Muscle layer of duodenum (tissue), 2 donors: ENCODE results near the gene TMX1.
A peak's percentile ranks its signal among the peaks of the same experiment; 100 is the strongest.

ENCODE experiments used
- H3K27ac ChIP-seq: one replicate; pipeline ENCODE4 v1.7.0; 2013; ENCODE audit warnings: mild to moderate bottlenecking, low read length
- H3K27me3 ChIP-seq: one replicate; pipeline ENCODE4 v1.7.0; 2013; ENCODE audit warnings: low read depth, mild to moderate bottlenecking, control low read depth, low read length
- H3K36me3 ChIP-seq, 2 donors: one replicate each; pipeline ENCODE4 v1.7.0; 2013; ENCODE audit warnings: low read length in 2 of 2, control low read depth in 1 of 2, mild to moderate bottlenecking in 1 of 2; ENCODE audit not compliant: insufficient read depth in 2 of 2, control insufficient read depth in 1 of 2
- H3K4me1 ChIP-seq, 2 donors: one replicate each; pipeline ENCODE4 v1.7.0; 2013; ENCODE audit warnings: low read length in 2 of 2, mild to moderate bottlenecking in 2 of 2, control low read depth in 1 of 2, moderate library complexity in 1 of 2; ENCODE audit not compliant: insufficient read depth in 2 of 2, control insufficient read depth in 1 of 2
- H3K4me3 ChIP-seq, 2 donors: one replicate each; pipeline ENCODE4 v1.7.0; 2013; ENCODE audit warnings: low read length in 2 of 2, low read depth in 1 of 2, mild to moderate bottlenecking in 1 of 2
- H3K9me3 ChIP-seq, 2 donors: one replicate each; pipeline ENCODE4 v1.7.0; 2013; ENCODE audit warnings: low read length in 2 of 2, control low read depth in 1 of 2, mild to moderate bottlenecking in 1 of 2; ENCODE audit not compliant: control insufficient read depth in 1 of 2
- donor health status: healthy.

Gene TMX1

GRCh38 chr14:51277753-51278415 is 37.8 kb downstream of the TMX1 start:
- H3K27me3 ChIP-seq: no peaks in the 10 kb centered on the region
- H3K4me3 ChIP-seq: no peak overlapping the region
- no peaks in the 10 kb centered on the region for H3K36me3 ChIP-seq
- H3K4me1 ChIP-seq: no peaks in the 10 kb centered on the region
- no peaks in the 10 kb centered on the region for H3K9me3 ChIP-seq
- no peak overlapping the region for H3K27ac ChIP-seq

- H3K4me3 ChIP-seq: no peak overlapping the region
- no peaks in the 10 kb centered on the region for H3K9me3 ChIP-seq
- H3K36me3 ChIP-seq: no peaks in the 10 kb centered on the region
- no peaks in the 10 kb centered on the region for H3K4me1 ChIP-seq
- no peak overlapping the region for H3K27ac ChIP-seq
- no peaks in the 10 kb centered on the region for H3K27me3 ChIP-seq
Observed at GRCh38 chr14:51282517-51282916, 42.5 kb downstream of the TMX1 start.

GRCh38 chr14:51283402-51284085 is 43.5 kb downstream of the TMX1 start:
- H3K9me3 ChIP-seq: no peaks in the 10 kb centered on the region
- H3K4me3 ChIP-seq: no peak overlapping the region
- no peaks in the 10 kb centered on the region for H3K4me1 ChIP-seq

GRCh38 chr14:51284241-51284640 is 44.2 kb downstream of the TMX1 start:
- no peak overlapping the region for H3K4me3 ChIP-seq
- no peaks in the 10 kb centered on the region for H3K27me3 ChIP-seq
- no peaks in the 10 kb centered on the region for H3K4me1 ChIP-seq
- H3K27ac ChIP-seq: no peak overlapping the region
- no peaks in the 10 kb centered on the region for H3K36me3 ChIP-seq
- no peaks in the 10 kb centered on the region for H3K9me3 ChIP-seq

More at GRCh38 chr14:51283402-51284085, 43.5 kb downstream of the TMX1 start:
- H3K36me3 ChIP-seq: no peaks in the 10 kb centered on the region
- no peak overlapping the region for H3K27ac ChIP-seq
- no peaks in the 10 kb centered on the region for H3K27me3 ChIP-seq

- no peaks in the 10 kb centered on the region for H3K4me1 ChIP-seq
- H3K4me3 ChIP-seq: no peak overlapping the region
- H3K27me3 ChIP-seq: no peaks in the 10 kb centered on the region
- H3K36me3 ChIP-seq: no peaks in the 10 kb centered on the region
- H3K27ac ChIP-seq: no peak overlapping the region
- no peaks in the 10 kb centered on the region for H3K9me3 ChIP-seq
Observed at GRCh38 chr14:51285120-51285519, 45.1 kb downstream of the TMX1 start.

- peaks cover 3 to 20% of the 10 kb centered on the region in 2 donors for H3K4me1 ChIP-seq
- H3K9me3 ChIP-seq: no peaks in the 10 kb centered on the region
- H3K27me3 ChIP-seq: no peaks in the 10 kb centered on the region
- H3K36me3 ChIP-seq: no peaks in the 10 kb centered on the region
- no peak overlapping the region for H3K27ac ChIP-seq
- no peak overlapping the region for H3K4me3 ChIP-seq
Observed at GRCh38 chr14:51289169-51289568, 49.1 kb downstream of the TMX1 start.

- no peaks in the 10 kb centered on the region for H3K9me3 ChIP-seq
- no peak overlapping the region for H3K27ac ChIP-seq
- H3K27me3 ChIP-seq: no peaks in the 10 kb centered on the region
- no peak overlapping the region for H3K4me3 ChIP-seq
- no peaks in the 10 kb centered on the region for H3K36me3 ChIP-seq
- peaks cover 3 to 20% of the 10 kb centered on the region in 2 donors for H3K4me1 ChIP-seq
Observed at GRCh38 chr14:51290132-51290531, 50.1 kb downstream of the TMX1 start.

GRCh38 chr14:51291016-51291415 is 51.0 kb downstream of the TMX1 start:
- no peak overlapping the region for H3K27ac ChIP-seq
- H3K27me3 ChIP-seq: no peaks in the 10 kb centered on the region
- no peak overlapping the region for H3K4me3 ChIP-seq
- H3K36me3 ChIP-seq: no peaks in the 10 kb centered on the region
- no peaks in the 10 kb centered on the region for H3K9me3 ChIP-seq
- H3K4me1 ChIP-seq: peaks cover 3 to 20% of the 10 kb centered on the region in 2 donors

- Histone ChIP-seq H3K27me3 (no peaks in the 10 kb centered on the region), H3K36me3 (no peaks in the 10 kb centered on the region), H3K27ac (peak overlapping the region; percentile 62), H3K9me3 (no peaks in the 10 kb centered on the region), H3K4me1 (peaks cover 3 to 20% of the 10 kb centered on the region in 2 donors), H3K4me3 (no peak overlapping the region)
Observed at GRCh38 chr14:51293149-51293911, 53.3 kb downstream of the TMX1 start.

- Histone ChIP-seq H3K9me3 (no peaks in the 10 kb centered on the region), H3K36me3 (no peaks in the 10 kb centered on the region), H3K27me3 (no peaks in the 10 kb centered on the region), H3K4me3 (no peak overlapping the region), H3K4me1 (peaks cover 3 to 20% of the 10 kb centered on the region in 2 donors), H3K27ac (peak overlapping the region; percentile 62)
Observed at GRCh38 chr14:51293912-51294389, 53.9 kb downstream of the TMX1 start.

- Histone ChIP-seq H3K27me3 (no peaks in the 10 kb centered on the region), H3K4me3 (no peak overlapping the region), H3K36me3 (no peaks in the 10 kb centered on the region), H3K9me3 (no peaks in the 10 kb centered on the region), H3K4me1 (peaks cover 3 to 28% of the 10 kb centered on the region in 2 donors), H3K27ac (no peak overlapping the region)
Observed at GRCh38 chr14:51294951-51295525, 55.0 kb downstream of the TMX1 start.
